ENCODE data around the gene LRP1B.
"Not testable (repeated sequence)": the region's sequence is repeated elsewhere in the genome, so short reads cannot be mapped to it uniquely, and the experiment has no call there.

Gene LRP1B

GRCh38 chr2:140964324-140964723, 1166.5 kb downstream of the LRP1B start:
- H3K36me3 Mint-ChIP-seq, H3K4me1 Mint-ChIP-seq, ATAC-seq, H3K4me3 Mint-ChIP-seq, H3K27me3 Mint-ChIP-seq, H3K27ac Mint-ChIP-seq, H3K9me3 Mint-ChIP-seq: not testable (repeated sequence)

DNA sequence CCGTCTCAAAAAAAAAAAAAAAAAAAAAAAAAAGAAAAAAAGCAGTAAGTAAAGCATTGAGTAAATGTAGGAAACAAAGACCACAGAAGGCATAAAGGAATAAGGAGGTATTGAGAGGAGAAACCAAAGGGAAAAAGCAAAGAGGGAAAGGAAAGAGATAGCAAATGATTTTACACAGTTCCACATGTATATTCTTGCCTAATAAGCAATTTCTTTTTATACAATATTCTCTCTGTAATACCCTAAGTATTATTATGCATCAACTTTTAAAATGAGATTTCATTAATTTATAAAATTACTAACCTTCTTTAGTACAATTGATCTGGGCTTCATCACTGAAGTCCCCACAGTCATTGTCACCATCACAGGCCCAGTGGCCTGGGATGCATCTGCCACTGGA, 1180.9 kb downstream of the LRP1B start:
- H3K27ac Mint-ChIP-seq, result no peak overlapping the region
- no peaks in the 10 kb centered on the region for H3K4me1 Mint-ChIP-seq
- no peaks in the 10 kb centered on the region for H3K36me3 Mint-ChIP-seq
- peaks cover 3% of the 10 kb centered on the region for H3K9me3 Mint-ChIP-seq
- no peak for ATAC-seq
- no peaks in the 10 kb centered on the region for H3K27me3 Mint-ChIP-seq
- H3K4me3 Mint-ChIP-seq, result no peak overlapping the region

- no peak overlapping the region for H3K4me3 Mint-ChIP-seq
- no peaks in the 10 kb centered on the region for H3K36me3 Mint-ChIP-seq
- no peaks in the 10 kb centered on the region for H3K27me3 Mint-ChIP-seq
- ATAC-seq, result no peak
- H3K9me3 Mint-ChIP-seq, result peaks cover 2% of the 10 kb centered on the region
- H3K4me1 Mint-ChIP-seq, result no peaks in the 10 kb centered on the region
- no peak overlapping the region for H3K27ac Mint-ChIP-seq
Measured at GRCh38 chr2:140947236-140947635, 1183.6 kb downstream of the LRP1B start.

DNA sequence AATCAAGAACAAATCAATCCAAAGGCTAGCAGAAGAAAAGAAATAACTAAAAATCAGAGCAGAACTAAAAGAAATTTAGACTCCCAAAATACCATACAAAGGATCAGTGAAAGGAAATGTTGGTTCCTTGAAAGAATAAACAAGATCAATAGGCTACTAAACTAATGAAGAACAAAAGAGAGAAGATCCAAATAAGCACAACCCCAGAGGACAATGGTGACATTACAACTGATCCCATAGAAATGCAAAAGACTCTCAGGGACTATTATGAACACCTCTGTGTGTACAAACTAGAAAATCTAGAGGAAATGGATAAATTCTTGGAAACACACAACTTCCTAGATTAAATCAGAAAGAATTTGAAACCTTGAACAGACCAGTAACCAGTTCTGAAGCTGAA, 1186.9 kb downstream of the LRP1B start:
- Mint-ChIP-seq H3K9me3 (peaks cover 3% of the 10 kb centered on the region), H3K4me1 (no peaks in the 10 kb centered on the region), H3K4me3 (no peak overlapping the region), H3K27me3 (no peaks in the 10 kb centered on the region), H3K27ac (no peak overlapping the region), H3K36me3 (no peaks in the 10 kb centered on the region)
- ATAC-seq, result no peak

DNA sequence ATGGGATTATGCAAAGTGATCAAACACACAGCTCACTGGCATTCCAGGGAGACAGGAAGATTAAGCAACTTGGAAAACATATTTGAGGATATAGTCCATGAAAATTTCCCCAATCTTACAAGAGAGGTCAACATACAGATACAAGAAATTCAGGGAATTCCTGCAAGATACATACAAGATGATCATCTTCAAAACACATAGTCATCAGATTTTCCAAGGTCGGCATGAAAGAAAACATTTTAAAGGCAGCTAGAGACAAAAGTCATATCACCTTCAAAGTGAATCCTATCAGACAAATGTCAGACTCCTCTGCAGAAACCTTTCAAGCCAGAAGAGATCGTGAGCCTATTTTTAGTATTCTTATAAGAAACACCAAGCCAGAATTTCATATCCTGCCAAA, 1188.5 kb downstream of the LRP1B start:
- Mint-ChIP-seq H3K4me1 (no peaks in the 10 kb centered on the region), H3K36me3 (no peaks in the 10 kb centered on the region), H3K9me3 (peaks cover 3% of the 10 kb centered on the region), H3K27ac (no peak overlapping the region), H3K4me3 (no peak overlapping the region), H3K27me3 (no peaks in the 10 kb centered on the region)
- no peak for ATAC-seq

DNA sequence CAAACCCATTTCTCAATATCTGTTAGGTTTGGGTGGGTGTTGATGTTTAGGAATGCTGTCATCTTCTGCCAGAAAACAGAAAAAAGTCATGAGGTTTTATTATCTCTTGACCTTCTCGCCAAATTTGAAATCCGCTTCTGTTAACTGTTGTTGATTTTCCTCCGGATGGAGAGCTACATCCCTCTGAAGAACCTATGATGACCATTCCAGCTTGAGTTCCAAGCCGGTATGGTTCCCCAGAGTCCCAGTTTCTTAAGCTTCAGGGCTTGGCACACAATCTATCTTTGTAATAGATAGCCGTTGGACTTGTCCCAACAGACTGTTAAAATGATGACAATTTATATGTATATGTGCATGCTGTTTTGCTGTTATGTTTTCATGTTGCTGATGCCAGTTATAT, 1201.0 kb downstream of the LRP1B start:
- ATAC-seq, result no peak
- Mint-ChIP-seq H3K27ac (no peak overlapping the region), H3K9me3 (peaks cover 3% of the 10 kb centered on the region), H3K27me3 (no peaks in the 10 kb centered on the region), H3K4me1 (no peaks in the 10 kb centered on the region), H3K36me3 (no peaks in the 10 kb centered on the region), H3K4me3 (no peak overlapping the region)

DNA sequence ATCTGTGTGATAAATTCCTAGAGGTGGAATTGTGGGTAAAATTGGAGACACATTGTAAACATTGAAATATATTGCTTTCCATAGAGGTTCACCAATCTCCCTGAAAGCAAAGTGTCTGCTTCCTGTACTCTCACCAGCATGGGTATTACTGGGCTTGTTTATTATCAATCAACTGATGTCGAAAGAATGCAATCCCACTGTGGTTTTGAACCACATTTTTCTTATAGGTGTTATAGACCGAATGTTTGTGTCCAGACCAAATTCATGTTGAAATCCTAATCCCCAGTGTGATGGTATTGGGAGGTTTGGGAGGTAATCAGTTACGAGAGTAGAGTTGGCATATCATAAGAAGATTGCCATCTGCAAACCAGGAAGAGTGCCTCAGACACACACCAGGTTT, 1212.4 kb downstream of the LRP1B start:
- ATAC-seq, result no peak
- H3K27me3 Mint-ChIP-seq, result no peaks in the 10 kb centered on the region
- no peak overlapping the region for H3K4me3 Mint-ChIP-seq
- peaks cover 2% of the 10 kb centered on the region for H3K9me3 Mint-ChIP-seq
- H3K36me3 Mint-ChIP-seq, result no peaks in the 10 kb centered on the region
- no peak overlapping the region for H3K27ac Mint-ChIP-seq
- no peaks in the 10 kb centered on the region for H3K4me1 Mint-ChIP-seq

DNA sequence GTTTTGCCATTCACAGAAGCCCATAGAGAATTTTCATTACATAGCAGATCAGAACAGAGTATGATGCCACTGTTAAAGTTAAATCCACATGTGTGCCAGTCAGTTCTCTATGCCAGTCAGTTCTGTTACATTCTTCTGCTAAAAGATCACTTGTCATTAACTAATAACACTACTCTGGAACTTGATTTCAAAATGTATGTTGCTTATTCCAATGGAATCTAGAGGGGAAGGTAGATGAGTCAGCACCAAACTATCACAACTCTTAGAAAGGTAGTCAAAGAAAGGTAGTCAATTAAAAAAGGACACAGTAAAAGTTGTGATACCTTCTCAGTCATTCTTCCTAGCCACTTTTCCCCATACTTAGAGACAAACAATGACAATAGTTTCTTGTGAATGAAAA, 1214.4 kb downstream of the LRP1B start:
- H3K4me1 Mint-ChIP-seq, result no peaks in the 10 kb centered on the region
- H3K36me3 Mint-ChIP-seq, result no peaks in the 10 kb centered on the region
- H3K27ac Mint-ChIP-seq, result no peak overlapping the region
- peaks cover 2% of the 10 kb centered on the region for H3K9me3 Mint-ChIP-seq
- no peaks in the 10 kb centered on the region for H3K27me3 Mint-ChIP-seq
- no peak overlapping the region for H3K4me3 Mint-ChIP-seq
- ATAC-seq, result no peak

DNA sequence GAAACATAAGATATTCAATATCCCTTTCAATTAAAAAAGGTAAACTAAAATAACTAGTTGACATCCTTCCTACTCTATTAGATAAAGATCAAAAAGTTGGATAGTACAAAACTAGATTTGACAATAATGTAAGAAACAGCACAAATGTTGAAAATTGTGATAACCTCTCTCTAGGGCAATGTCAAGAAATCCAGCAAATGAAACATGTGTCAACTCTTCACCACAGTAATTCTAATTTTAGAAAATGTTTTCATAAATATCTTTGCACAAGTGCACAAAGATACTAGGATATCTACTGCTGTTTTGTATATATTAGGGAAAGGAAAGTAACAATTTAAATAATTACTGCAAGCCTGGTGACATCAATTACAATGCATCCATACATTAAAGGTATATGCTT, 1220.1 kb downstream of the LRP1B start:
- no peaks in the 10 kb centered on the region for H3K36me3 Mint-ChIP-seq
- no peak for ATAC-seq

GRCh38 chr2:140905083-140905781, 1225.6 kb downstream of the LRP1B start:
- no peak for ATAC-seq
- H3K9me3 Mint-ChIP-seq, result no peaks in the 10 kb centered on the region
- no peaks in the 10 kb centered on the region for H3K36me3 Mint-ChIP-seq
- H3K27me3 Mint-ChIP-seq, result no peaks in the 10 kb centered on the region
- H3K27ac Mint-ChIP-seq, result no peak overlapping the region
- H3K4me3 Mint-ChIP-seq, result no peak overlapping the region
- no peaks in the 10 kb centered on the region for H3K4me1 Mint-ChIP-seq

More for the DNA sequence above, 1220.1 kb downstream of the LRP1B start:
- Mint-ChIP-seq H3K27ac (no peak overlapping the region), H3K4me3 (no peak overlapping the region), H3K4me1 (no peaks in the 10 kb centered on the region), H3K9me3 (peaks cover 2% of the 10 kb centered on the region), H3K27me3 (no peaks in the 10 kb centered on the region)

GRCh38 chr2:140895378-140895777, 1235.4 kb downstream of the LRP1B start:
- Mint-ChIP-seq H3K4me1 (no peaks in the 10 kb centered on the region), H3K27me3 (no peaks in the 10 kb centered on the region), H3K27ac (no peak overlapping the region), H3K4me3 (no peak overlapping the region), H3K36me3 (no peaks in the 10 kb centered on the region), H3K9me3 (peaks cover 6% of the 10 kb centered on the region)
- ATAC-seq, result no peak

DNA sequence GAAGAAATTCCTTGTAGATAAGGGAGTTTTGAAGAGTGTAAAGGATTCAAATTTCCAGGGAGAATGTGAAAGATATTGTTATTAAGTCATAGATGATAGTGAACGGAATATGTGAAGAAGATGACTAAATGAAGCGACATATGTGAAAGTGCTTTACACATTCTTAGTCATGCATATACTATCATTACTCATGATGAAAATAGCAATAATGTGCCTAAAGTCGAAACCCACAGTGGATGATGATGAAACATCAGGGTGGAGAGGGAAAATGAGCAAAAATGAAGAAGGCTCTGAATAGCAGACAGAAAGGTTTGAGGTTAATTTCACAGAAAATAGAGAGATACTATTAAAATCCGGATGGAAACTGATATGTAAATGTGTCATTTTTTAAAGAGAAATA, 1237.1 kb downstream of the LRP1B start:
- Mint-ChIP-seq H3K9me3 (peaks cover 6% of the 10 kb centered on the region), H3K27ac (no peak overlapping the region), H3K36me3 (no peaks in the 10 kb centered on the region), H3K4me3 (no peak overlapping the region), H3K27me3 (no peaks in the 10 kb centered on the region), H3K4me1 (no peaks in the 10 kb centered on the region)
- ATAC-seq, result no peak

- peaks cover 6% of the 10 kb centered on the region for H3K9me3 Mint-ChIP-seq
Measured at GRCh38 chr2:140892911-140893637, 1237.7 kb downstream of the LRP1B start.

DNA sequence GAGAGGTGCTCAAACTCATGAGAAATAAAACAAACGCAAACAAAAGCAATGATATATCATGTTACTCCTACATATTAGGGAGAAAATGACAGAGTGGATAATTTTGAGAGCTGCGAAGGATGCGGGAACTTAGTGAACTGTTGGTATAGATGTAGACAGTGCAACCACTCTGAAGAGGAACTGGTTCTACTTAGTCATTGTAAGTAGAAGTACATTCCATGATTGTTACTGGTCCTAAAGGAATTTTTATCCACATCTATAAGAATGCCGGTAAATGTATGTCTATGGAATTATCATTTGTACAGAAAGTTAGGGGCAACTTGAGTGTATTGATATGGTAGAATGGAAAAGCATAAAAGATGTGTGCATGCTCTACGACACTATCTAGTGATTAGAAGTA, 1238.4 kb downstream of the LRP1B start:
- Mint-ChIP-seq H3K27me3 (no peaks in the 10 kb centered on the region), H3K4me1 (no peaks in the 10 kb centered on the region), H3K36me3 (no peaks in the 10 kb centered on the region), H3K4me3 (no peak overlapping the region), H3K27ac (no peak overlapping the region), H3K9me3 (peaks cover 6% of the 10 kb centered on the region)
- ATAC-seq, result no peak

More at GRCh38 chr2:140892911-140893637, 1237.7 kb downstream of the LRP1B start:
- no peak for ATAC-seq
- Mint-ChIP-seq H3K4me3 (no peak overlapping the region), H3K4me1 (no peaks in the 10 kb centered on the region), H3K36me3 (no peaks in the 10 kb centered on the region), H3K27ac (no peak overlapping the region), H3K27me3 (no peaks in the 10 kb centered on the region)

DNA sequence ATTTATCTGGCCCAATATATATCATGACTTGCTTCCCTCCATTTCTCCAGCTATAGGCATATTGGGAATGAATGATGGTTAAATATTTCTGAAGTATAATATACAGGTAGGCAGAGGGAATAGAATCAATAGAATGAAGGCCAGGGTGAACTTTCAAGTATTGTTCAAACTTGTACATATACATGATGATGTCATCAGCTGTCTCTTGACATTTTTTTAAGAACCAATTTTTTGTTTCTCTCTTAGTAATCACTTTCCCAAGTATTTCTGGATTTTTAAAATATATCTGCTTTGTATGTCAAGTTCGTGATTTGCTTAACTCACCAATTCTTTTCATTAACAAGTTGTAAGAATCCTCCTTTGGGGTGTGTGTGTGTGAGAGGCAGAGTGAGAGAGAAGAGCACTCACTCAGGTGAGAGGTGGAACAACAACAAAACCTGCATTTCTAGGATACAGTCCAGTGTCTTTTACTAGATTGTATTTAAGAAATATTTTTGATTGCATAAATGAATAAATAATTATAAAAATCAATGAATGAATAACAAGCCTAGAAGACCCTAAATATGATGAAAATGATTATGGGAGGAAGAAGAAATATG, 1239.1 kb downstream of the LRP1B start:
- Mint-ChIP-seq H3K9me3 (peaks cover 6% of the 10 kb centered on the region), H3K4me1 (no peaks in the 10 kb centered on the region)

More for the DNA sequence above, 1239.1 kb downstream of the LRP1B start:
- no peaks in the 10 kb centered on the region for H3K36me3 Mint-ChIP-seq
- H3K27ac Mint-ChIP-seq, result no peak overlapping the region
- H3K27me3 Mint-ChIP-seq, result no peaks in the 10 kb centered on the region
- no peak for ATAC-seq
- no peak overlapping the region for H3K4me3 Mint-ChIP-seq
